Vagina (tissue), 2 donors: Measurements from ENCODE around the gene PPP3CA. TPM values are rescaled to one million over a fixed set of nuclear protein-coding genes. Genes with fewer than 3 reads are reported as not detected.

Experiments
- DNase-seq, 2 donors: peaks; one replicate each; pipeline ENCODE4 v3.0.0-alpha.2; 2017; ENCODE audit errors: extremely low spot score in 2 of 2
- H3K27ac ChIP-seq: fragments of 200-600 bp; sonication (generic); one replicate; pipeline ENCODE4 v1.5.1; 2019
- H3K27me3 ChIP-seq: fragments of 200-600 bp; sonication (generic); one replicate; pipeline ENCODE4 v1.5.1; 2019
- H3K36me3 ChIP-seq, 2 donors: fragments of 200-600 bp; sonication (generic); one replicate each; pipeline ENCODE4 v1.5.1; 2017 to 2019
- H3K4me1 ChIP-seq: fragments of 200-600 bp; sonication (generic); one replicate; pipeline ENCODE4 v1.5.1; 2019
- H3K4me3 ChIP-seq, 2 donors: fragments of 200-600 bp; sonication (generic); 1 replicate in 1 of 2; 2 replicates in 1 of 2; pipeline ENCODE4 v1.5.1; 2016 to 2019
- H3K9me3 ChIP-seq: fragments of 200-600 bp; sonication (generic); one replicate; pipeline ENCODE4 v1.5.1; 2019
- CTCF ChIP-seq, 3 experiments: fragments of 450-650 bp in 2 of 3; fragments of 200-600 bp in 1 of 3; sonication (generic) in 1 of 3; IDR thresholded peaks; one replicate each; pipeline ENCODE4 v1.5.1; 2017 to 2019; ENCODE audit warnings: antibody characterized with exemption in 3 of 3, mild to moderate bottlenecking in 2 of 3, moderate library complexity in 2 of 3
- POLR2A ChIP-seq, 2 donors: fragments of 450-650 bp; IDR thresholded peaks; one replicate each; pipeline ENCODE4 v1.6.1; 2017; ENCODE audit warnings: antibody characterized with exemption in 2 of 2, mild to moderate bottlenecking in 2 of 2, moderate library complexity in 2 of 2
- POLR2AphosphoS5 ChIP-seq, 2 donors: sonication (generic); formaldehyde crosslinking; IDR thresholded peaks; one replicate each; pipeline ENCODE4 v1.9.0; 2017; ENCODE audit warnings: antibody characterized with exemption in 2 of 2, mild to moderate bottlenecking in 2 of 2, low read depth in 1 of 2; ENCODE audit not compliant: insufficient read depth in 1 of 2
- intact Hi-C: fragments of 100-400 bp; cut with DNase I; formaldehyde crosslinking; loops from one replicate; pipeline ENCODE4 v1.15.1; 2023
- total RNA-seq: library from RNA; depleted of rRNA; stranded (reverse); fragments of >200 nt; gene quantifications from one replicate; pipeline ENCODE4 v1.2.3, GENCODE V29; 2016

PPP3CA gene
- total RNA-seq, 1 donor from 2014 or later: 45.9 TPM

- Histone ChIP-seq H3K36me3 (no peaks in the 10 kb centered on the region), H3K4me1 (peaks cover 28% of the 10 kb centered on the region), H3K9me3 (no peaks in the 10 kb centered on the region), H3K4me3 (no peak overlapping the region), H3K27me3 (no peaks in the 10 kb centered on the region), H3K27ac (peak overlapping the region; percentile 76)
- TF ChIP-seq POLR2AphosphoS5 (IDR thresholded peaks at IDR 0.05; ENCODE audit: insufficient read depth in 1 of 2, low read depth in 1 of 2) (no peak), POLR2A (IDR thresholded peaks at IDR 0.05) (no peak), CTCF (IDR thresholded peaks at IDR 0.05) (no peak)
- no peak for DNase-seq
- intact Hi-C loops: loop anchor here (5.0 kb wide), 1 partner anchor 157 kb away; the partner anchor contains the start of gene PPP3CA
These were observed 156.6 kb downstream of the PPP3CA start for GRCh38 chr4:101190751-101191150.

- H3K36me3 ChIP-seq: no peaks in the 10 kb centered on the region
- intact Hi-C loops: no loop called here
These were observed 158.4 kb downstream of the PPP3CA start for GRCh38 chr4:101188906-101189305.

GRCh38 chr4:101187841-101188240, 159.5 kb downstream of the PPP3CA start:
- H3K4me1 ChIP-seq: peaks cover 32% of the 10 kb centered on the region
- no peak overlapping the region for H3K4me3 ChIP-seq
- H3K27me3 ChIP-seq: no peaks in the 10 kb centered on the region
- no peaks in the 10 kb centered on the region for H3K9me3 ChIP-seq
- H3K27ac ChIP-seq: no peak overlapping the region
- no peak for DNase-seq
- intact Hi-C loops: no loop called here
- TF ChIP-seq CTCF (IDR thresholded peaks at IDR 0.05): no peak
- no peak for TF ChIP-seq POLR2A (IDR thresholded peaks at IDR 0.05)
- TF ChIP-seq POLR2AphosphoS5 (IDR thresholded peaks at IDR 0.05; ENCODE audit: insufficient read depth in 1 of 2, low read depth in 1 of 2): no peak
- H3K36me3 ChIP-seq: no peaks in the 10 kb centered on the region

More at GRCh38 chr4:101188906-101189305, 158.4 kb downstream of the PPP3CA start:
- Histone ChIP-seq H3K27me3 (no peaks in the 10 kb centered on the region), H3K4me3 (no peak overlapping the region), H3K4me1 (peaks cover 35% of the 10 kb centered on the region), H3K27ac (no peak overlapping the region), H3K9me3 (no peaks in the 10 kb centered on the region)
- TF ChIP-seq CTCF (IDR thresholded peaks at IDR 0.05) (no peak), POLR2AphosphoS5 (IDR thresholded peaks at IDR 0.05; ENCODE audit: insufficient read depth in 1 of 2, low read depth in 1 of 2) (no peak), POLR2A (IDR thresholded peaks at IDR 0.05) (no peak)
- no peak for DNase-seq

- no peaks in the 10 kb centered on the region for H3K27me3 ChIP-seq
- intact Hi-C loops: no loop called here
- no peak overlapping the region for H3K27ac ChIP-seq
- H3K4me1 ChIP-seq: peaks cover 20% of the 10 kb centered on the region
- DNase-seq: no peak
- H3K4me3 ChIP-seq: no peak overlapping the region
- TF ChIP-seq POLR2AphosphoS5 (IDR thresholded peaks at IDR 0.05; ENCODE audit: insufficient read depth in 1 of 2, low read depth in 1 of 2) (no peak), CTCF (IDR thresholded peaks at IDR 0.05) (no peak), POLR2A (IDR thresholded peaks at IDR 0.05) (no peak)
- no peaks in the 10 kb centered on the region for H3K36me3 ChIP-seq
- no peaks in the 10 kb centered on the region for H3K9me3 ChIP-seq
These were observed 160.7 kb downstream of the PPP3CA start for GRCh38 chr4:101186567-101187184.

- TF ChIP-seq CTCF (IDR thresholded peaks at IDR 0.05): no peak
- no peak for TF ChIP-seq POLR2A (IDR thresholded peaks at IDR 0.05)
- no peak for TF ChIP-seq POLR2AphosphoS5 (IDR thresholded peaks at IDR 0.05; ENCODE audit: insufficient read depth in 1 of 2, low read depth in 1 of 2)
These were observed 162.7 kb downstream of the PPP3CA start for GRCh38 chr4:101184668-101185067.

More at GRCh38 chr4:101184668-101185067, 162.7 kb downstream of the PPP3CA start:
- Histone ChIP-seq H3K4me1 (peaks cover 7% of the 10 kb centered on the region), H3K9me3 (no peaks in the 10 kb centered on the region), H3K27ac (no peak overlapping the region), H3K27me3 (no peaks in the 10 kb centered on the region), H3K36me3 (no peaks in the 10 kb centered on the region), H3K4me3 (no peak overlapping the region)
- intact Hi-C loops: no loop called here
- DNase-seq: no peak
